T-helper 17 cell (primary cell): ENCODE results near the gene FUT6. TPM values are rescaled to one million over a fixed set of nuclear protein-coding genes. Genes with fewer than 3 reads are reported as not detected.
"Not testable (repeated sequence)": the region's sequence is repeated elsewhere in the genome, so short reads cannot be mapped to it uniquely, and the experiment has no call there.

ENCODE experiments used
- ATAC-seq: fragments of 150-1000 bp; cut with Tn5 transposase; 2 replicates; pipeline ENCODE4 v1.10.0; 2021; ENCODE audit warnings: mild to moderate bottlenecking, moderate library complexity
- DNase-seq, 3 donors: peaks; one replicate each; pipeline versions ENCODE4 v3.0.0 to v3.0.0-alpha.2; 2020 to 2021
- H3K9me3 ChIP-seq: one replicate; pipeline ENCODE4 v1.7.0; 2013; ENCODE audit warnings: low read length, mild to moderate bottlenecking; ENCODE audit not compliant: control insufficient read depth, poor library complexity, severe bottlenecking
- H3K27ac Mint-ChIP-seq: one replicate; pipeline ENCODE4 v1.8.0; 2022; ENCODE audit warnings: mild to moderate bottlenecking, moderate library complexity, mixed read lengths
- H3K27me3 Mint-ChIP-seq: one replicate; pipeline ENCODE4 v1.8.0; 2022; ENCODE audit warnings: mixed read lengths
- H3K36me3 Mint-ChIP-seq: one replicate; pipeline ENCODE4 v1.8.0; 2022; ENCODE audit warnings: low read depth, mixed read lengths
- H3K4me1 Mint-ChIP-seq: one replicate; pipeline ENCODE4 v1.8.0; 2022; ENCODE audit warnings: mild to moderate bottlenecking, mixed read lengths
- H3K4me3 Mint-ChIP-seq: one replicate; pipeline ENCODE4 v1.8.0; 2022; ENCODE audit warnings: mild to moderate bottlenecking, moderate library complexity, mixed read lengths
- total RNA-seq, 4 donors: library from RNA in 2 of 4; stranded (reverse) in 2 of 4; gene quantifications; one replicate each; pipeline ENCODE4 v1.2.3 and lab custom pipeline; 2022 to 2026

FUT6 gene
- total RNA-seq, 2 donors from 2014 or later, result not detected

DNA sequence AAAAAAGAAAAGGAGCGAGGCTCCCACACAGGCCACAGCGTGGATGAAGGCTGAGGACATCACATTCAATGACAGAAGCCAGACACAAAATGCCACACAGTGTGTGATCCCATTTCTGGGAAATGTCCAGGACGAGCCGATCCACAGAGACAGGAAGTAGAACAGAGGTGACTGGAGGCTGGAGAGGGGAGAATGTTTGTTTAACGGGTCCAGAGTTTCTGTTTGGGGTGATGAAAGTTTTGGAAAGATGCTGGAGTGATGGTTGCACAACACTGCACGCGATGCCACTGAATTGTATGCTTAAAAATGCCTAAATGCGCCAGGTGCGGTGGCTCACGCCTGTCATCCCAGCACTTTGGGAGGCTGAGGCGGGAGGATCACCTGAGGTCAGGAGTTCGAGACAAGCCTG is 31.5 kb upstream of the FUT6 start:
- Mint-ChIP-seq H3K36me3 (no peaks in the 10 kb centered on the region), H3K27ac (no peak overlapping the region), H3K27me3 (peaks cover 11% of the 10 kb centered on the region), H3K4me3 (no peak overlapping the region), H3K4me1 (no peaks in the 10 kb centered on the region)
- DNase-seq (no peak), ATAC-seq (no peak)
- no peaks in the 10 kb centered on the region for H3K9me3 ChIP-seq

- Mint-ChIP-seq H3K4me3 (no peak overlapping the region), H3K4me1 (no peaks in the 10 kb centered on the region), H3K27me3 (peaks cover 22% of the 10 kb centered on the region), H3K27ac (no peak overlapping the region), H3K36me3 (no peaks in the 10 kb centered on the region)
- no peak for DNase-seq
- no peak for ATAC-seq
- no peaks in the 10 kb centered on the region for H3K9me3 ChIP-seq
Observed at GRCh38 chr19:5867201-5868136, 28.0 kb upstream of the FUT6 start.

DNA sequence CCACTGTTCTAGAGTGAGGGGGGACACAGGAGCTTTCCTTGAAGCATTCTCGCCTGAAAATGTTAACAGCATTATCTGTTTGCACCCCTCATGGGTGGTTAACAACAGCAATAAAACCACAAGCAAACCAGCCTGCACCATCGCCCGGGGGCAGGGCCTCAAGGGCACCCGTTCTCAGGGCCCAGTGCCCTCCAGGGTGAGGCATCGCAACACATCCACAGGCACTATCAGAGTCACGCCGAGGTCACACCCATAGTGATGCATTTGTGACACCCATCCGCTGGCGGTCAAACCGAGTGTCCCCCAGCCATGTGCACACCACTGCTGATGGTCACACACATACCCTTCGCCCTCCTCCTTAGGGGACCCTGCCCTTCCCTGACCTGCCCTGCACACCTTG is 26.3 kb upstream of the FUT6 start:
- DNase-seq (no peak), ATAC-seq (no peak)
- H3K4me3 Mint-ChIP-seq, result no peak overlapping the region

DNA sequence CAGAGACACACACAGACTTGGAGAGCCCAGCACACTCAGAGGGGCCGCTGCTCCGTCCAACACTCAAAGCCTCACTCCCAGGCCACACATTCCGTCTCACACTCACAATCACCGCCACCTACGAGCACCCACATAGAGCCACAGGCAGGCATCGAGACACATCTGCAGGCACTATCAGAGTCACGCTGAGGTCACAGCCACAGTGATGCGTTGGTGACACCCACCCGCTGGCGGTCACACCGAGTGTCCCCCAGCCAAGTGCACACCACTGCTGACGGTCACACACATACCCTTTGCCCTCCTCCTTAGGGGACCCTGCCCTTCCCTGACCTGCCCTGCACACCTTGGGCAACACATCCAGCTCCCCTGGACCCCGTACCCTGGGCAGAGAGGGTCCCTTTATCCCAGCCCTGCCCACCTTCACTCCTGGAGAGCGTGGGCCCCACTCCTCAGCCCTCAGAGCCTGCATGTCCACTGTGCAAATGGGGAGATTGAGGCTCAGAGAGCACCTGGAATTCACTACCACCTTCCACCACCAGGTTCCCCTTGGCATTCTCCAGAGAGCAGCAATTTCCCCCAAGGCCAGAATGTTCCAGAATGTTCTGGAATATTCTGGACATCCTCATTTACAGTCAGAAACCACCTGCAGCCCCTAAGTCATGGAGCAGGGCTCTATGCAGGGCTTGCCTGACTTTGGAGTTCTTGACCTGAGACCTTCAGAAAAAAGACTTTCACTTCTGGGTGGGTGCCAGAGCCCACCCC is 25.4 kb upstream of the FUT6 start:
- DNase-seq (no peak), ATAC-seq (no peak)
- peaks cover 23% of the 10 kb centered on the region for H3K27me3 Mint-ChIP-seq
- H3K36me3 Mint-ChIP-seq, result no peaks in the 10 kb centered on the region
- no peak overlapping the region for H3K4me3 Mint-ChIP-seq
- peaks cover 2% of the 10 kb centered on the region for H3K4me1 Mint-ChIP-seq
- H3K9me3 ChIP-seq, result no peaks in the 10 kb centered on the region
- H3K27ac Mint-ChIP-seq, result no peak overlapping the region

More for the DNA sequence above, 26.3 kb upstream of the FUT6 start:
- Mint-ChIP-seq H3K27ac (no peak overlapping the region), H3K36me3 (no peaks in the 10 kb centered on the region), H3K4me1 (peaks cover 2% of the 10 kb centered on the region), H3K27me3 (peaks cover 25% of the 10 kb centered on the region)
- no peaks in the 10 kb centered on the region for H3K9me3 ChIP-seq

DNA sequence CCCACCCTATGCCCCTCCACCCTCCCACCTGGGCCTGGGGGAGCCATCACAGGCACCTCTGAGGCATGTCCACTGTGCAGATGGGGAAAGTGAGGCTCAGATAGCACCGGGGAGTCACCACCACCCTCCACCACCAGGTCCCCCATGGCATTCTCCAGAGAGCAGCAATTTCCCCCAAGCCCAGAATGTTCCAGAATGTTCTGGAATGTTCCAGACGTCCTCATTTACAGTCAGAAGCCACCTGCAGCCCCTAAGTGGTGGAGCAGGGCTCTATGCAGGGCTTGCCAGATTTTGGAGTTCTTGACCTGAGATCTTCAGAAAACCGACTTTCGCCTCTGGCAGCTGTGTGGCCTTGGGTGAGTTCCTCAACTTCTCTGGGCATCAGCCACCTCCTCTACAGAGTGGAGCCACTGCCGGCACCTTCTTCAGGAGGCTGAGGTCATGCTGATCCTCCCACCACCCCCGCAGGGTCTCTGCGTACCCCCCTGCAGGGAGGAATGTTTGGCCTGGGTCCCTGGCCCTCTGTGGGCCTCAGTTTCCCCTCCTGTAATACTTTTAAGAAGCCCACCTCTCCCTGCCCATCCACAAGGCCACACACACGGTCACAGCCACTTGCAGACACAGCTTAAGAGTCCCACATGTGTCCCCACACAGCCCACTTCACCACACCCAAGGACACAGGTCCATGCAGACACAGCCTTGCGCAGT is 24.7 kb upstream of the FUT6 start:
- H3K9me3 ChIP-seq, result no peaks in the 10 kb centered on the region
- Mint-ChIP-seq H3K36me3 (no peaks in the 10 kb centered on the region), H3K4me3 (no peak overlapping the region), H3K4me1 (peaks cover 2% of the 10 kb centered on the region), H3K27me3 (peaks cover 23% of the 10 kb centered on the region), H3K27ac (no peak overlapping the region)
- no peak for DNase-seq
- ATAC-seq, result no peak

- H3K9me3 ChIP-seq, result no peaks in the 10 kb centered on the region
- Mint-ChIP-seq H3K36me3 (no peaks in the 10 kb centered on the region), H3K27me3 (peaks cover 23% of the 10 kb centered on the region), H3K4me1 (peaks cover 2% of the 10 kb centered on the region), H3K4me3 (no peak overlapping the region), H3K27ac (no peak overlapping the region)
- ATAC-seq (no peak), DNase-seq (no peak)
Observed at GRCh38 chr19:5863030-5863665, 23.6 kb upstream of the FUT6 start.

- ATAC-seq, result no peak
- H3K9me3 ChIP-seq, result no peaks in the 10 kb centered on the region
- Mint-ChIP-seq H3K36me3 (peaks cover 3% of the 10 kb centered on the region), H3K27me3 (peaks cover 14% of the 10 kb centered on the region), H3K27ac (no peak overlapping the region), H3K4me3 (no peak overlapping the region), H3K4me1 (peaks cover 4% of the 10 kb centered on the region)
- no peak for DNase-seq
Observed at GRCh38 chr19:5857203-5858081, 17.9 kb upstream of the FUT6 start.

- not testable (repeated sequence) for H3K27ac Mint-ChIP-seq, DNase-seq, H3K4me1 Mint-ChIP-seq, H3K27me3 Mint-ChIP-seq, H3K4me3 Mint-ChIP-seq, H3K9me3 ChIP-seq, H3K36me3 Mint-ChIP-seq, ATAC-seq
Observed at GRCh38 chr19:5855151-5855550, 15.6 kb upstream of the FUT6 start.

DNA sequence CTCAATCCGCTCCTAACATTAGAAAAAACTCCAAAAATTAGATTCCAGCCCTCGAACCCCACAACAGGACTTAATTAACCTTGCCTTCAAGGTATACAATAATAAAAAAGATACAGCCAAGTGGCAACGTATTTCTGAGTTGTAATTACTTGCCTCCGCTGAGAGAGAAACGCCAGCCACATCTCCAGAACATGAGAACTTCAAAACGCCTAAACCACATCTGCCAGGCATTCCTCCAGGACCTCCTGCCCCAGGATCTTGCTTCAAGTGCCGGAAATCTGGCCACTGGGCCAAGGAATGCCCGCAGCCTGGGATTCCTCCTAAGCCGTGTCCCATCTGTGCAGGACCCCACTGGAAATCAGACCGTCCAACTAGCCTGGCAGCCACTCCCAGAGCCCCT is 14.6 kb upstream of the FUT6 start:
- not testable (repeated sequence) for ATAC-seq, H3K4me3 Mint-ChIP-seq, H3K4me1 Mint-ChIP-seq, H3K36me3 Mint-ChIP-seq, DNase-seq, H3K27me3 Mint-ChIP-seq, H3K9me3 ChIP-seq
- peak overlapping the region; percentile 43 for H3K27ac Mint-ChIP-seq

GRCh38 chr19:5851302-5851701 is 11.8 kb upstream of the FUT6 start, which contains the start of gene FUT3:
Gene FUT3 (minus strand): TSS chr19:5851449.
- Mint-ChIP-seq H3K27ac (no peak within 1 kb of the TSS), H3K36me3 (peaks cover 3% of the 10 kb centered on the region), H3K27me3 (peaks cover 9% of the 10 kb centered on the region), H3K4me3 (no peak within 1 kb of the TSS), H3K4me1 (peaks cover 5% of the 10 kb centered on the region)
- no peak for DNase-seq
- ATAC-seq, result no peak
- no peaks in the 10 kb centered on the region for H3K9me3 ChIP-seq

DNA sequence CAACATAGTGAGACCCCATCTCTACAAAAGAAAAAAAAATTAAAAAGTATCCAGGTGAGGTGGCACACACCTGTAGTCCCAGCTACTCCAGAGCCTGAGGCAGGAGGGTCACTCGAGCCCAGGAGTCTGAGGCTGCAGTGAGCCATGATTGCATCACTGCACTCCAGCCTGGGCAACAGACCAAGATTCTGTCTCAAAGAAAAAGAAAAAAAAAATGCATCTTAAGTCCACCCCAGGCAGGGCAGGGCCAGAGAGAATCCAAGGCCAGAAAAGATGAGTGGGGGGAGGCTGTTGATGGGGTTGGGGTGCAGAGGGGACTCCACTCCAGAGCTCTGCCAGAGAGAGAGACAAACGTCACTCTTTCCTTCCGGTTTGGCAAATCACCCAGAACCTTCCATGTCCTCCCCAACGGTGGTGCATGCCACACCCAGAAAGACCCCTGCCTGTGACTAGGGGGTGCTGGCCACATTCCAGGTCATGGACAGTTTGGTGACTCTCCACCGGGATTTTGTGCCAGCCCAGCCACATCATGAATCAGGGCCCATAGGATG is 11.3 kb upstream of the FUT6 start:
- no peak for DNase-seq

DNA sequence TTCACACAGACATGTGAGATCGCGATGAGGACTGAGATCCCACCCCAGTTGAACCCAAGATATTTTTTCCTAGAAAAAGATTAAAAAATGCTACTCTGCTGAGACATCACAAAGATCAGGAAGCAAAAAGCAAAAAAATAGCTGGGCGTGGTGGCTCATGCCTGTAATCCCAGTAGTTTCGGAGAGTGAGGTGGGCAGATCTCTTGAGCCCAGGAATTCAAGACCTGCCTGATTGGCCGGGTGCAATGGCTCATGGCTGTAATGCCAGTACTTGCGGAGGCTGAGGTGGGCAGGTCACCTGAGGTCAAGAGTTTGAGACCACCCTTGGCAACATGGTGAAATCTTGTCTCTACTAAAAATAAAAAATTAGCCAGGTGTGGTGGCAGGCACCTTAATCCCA is 10.7 kb upstream of the FUT6 start:
- Mint-ChIP-seq H3K36me3 (peaks cover 3% of the 10 kb centered on the region), H3K4me3 (no peak overlapping the region), H3K27ac (no peak overlapping the region), H3K27me3 (peaks cover 9% of the 10 kb centered on the region), H3K4me1 (peaks cover 5% of the 10 kb centered on the region)
- ATAC-seq (no peak), DNase-seq (no peak)
- no peaks in the 10 kb centered on the region for H3K9me3 ChIP-seq

More for the DNA sequence above, 11.3 kb upstream of the FUT6 start:
- Mint-ChIP-seq H3K27me3 (peaks cover 9% of the 10 kb centered on the region), H3K36me3 (peaks cover 3% of the 10 kb centered on the region), H3K4me1 (peaks cover 5% of the 10 kb centered on the region), H3K4me3 (no peak overlapping the region), H3K27ac (no peak overlapping the region)
- no peak for ATAC-seq
- H3K9me3 ChIP-seq, result no peaks in the 10 kb centered on the region
